Smooth muscle cell (in vitro differentiated cells): ENCODE results near the gene MGAT5B. TPM values are rescaled to one million over a fixed set of nuclear protein-coding genes. Genes with fewer than 3 reads are reported as not detected.

Experiments used
- DNase-seq: peaks from one replicate; lab custom pipeline; 2025; ENCODE audit not compliant: unreplicated experiment; lab: John Stamatoyannopoulos, UW
- H2AFZ ChIP-seq: fragments of 200-600 bp; sonication (generic); 2 replicates; pipeline ENCODE4 v1.6.0; 2016; ENCODE audit warnings: antibody characterized with exemption, low read depth, mild to moderate bottlenecking
- H3F3A ChIP-seq: fragments of 200-600 bp; sonication (generic); 2 replicates; pipeline ENCODE4 v1.6.0; 2017; ENCODE audit warnings: antibody characterized with exemption, low read depth
- H3K27ac ChIP-seq: fragments of 200-600 bp; sonication (generic); 2 replicates; pipeline ENCODE4 v1.5.1; 2016; ENCODE audit warnings: low read depth, mild to moderate bottlenecking
- H3K27me3 ChIP-seq: fragments of 200-600 bp; sonication (generic); 2 replicates; pipeline ENCODE4 v1.6.1; 2016; ENCODE audit warnings: low read depth, mild to moderate bottlenecking
- H3K36me3 ChIP-seq: fragments of 200-600 bp; sonication (generic); 2 replicates; pipeline ENCODE4 v1.5.1; 2016; ENCODE audit warnings: low read depth
- H3K4me1 ChIP-seq: fragments of 200-600 bp; sonication (generic); 2 replicates; pipeline ENCODE4 v1.5.1; 2016; ENCODE audit warnings: low read depth
- H3K4me2 ChIP-seq: fragments of 200-600 bp; sonication (generic); 2 replicates; pipeline ENCODE4 v1.6.0; 2016; ENCODE audit warnings: mild to moderate bottlenecking
- H3K4me3 ChIP-seq: fragments of 200-600 bp; sonication (generic); 2 replicates; pipeline ENCODE4 v1.5.1; 2016; ENCODE audit warnings: mild to moderate bottlenecking
- H3K79me2 ChIP-seq: fragments of 200-600 bp; sonication (generic); 2 replicates; pipeline ENCODE4 v1.6.0; 2016; ENCODE audit warnings: low read depth, mild to moderate bottlenecking
- H3K9ac ChIP-seq: fragments of 200-600 bp; sonication (generic); 2 replicates; pipeline ENCODE4 v1.6.0; 2016; ENCODE audit warnings: low read depth
- H3K9me3 ChIP-seq: fragments of 200-600 bp; sonication (generic); replicated peaks from 2 replicates; pipeline ENCODE4 v1.5.1; 2016; ENCODE audit warnings: low read depth
- H4K20me1 ChIP-seq: fragments of 200-600 bp; sonication (generic); 2 replicates; pipeline ENCODE4 v1.6.0; 2016; ENCODE audit warnings: low read depth
- WGBS: methylation state at CpG from one replicate; pipeline ENCODE4 v1.1.7; 2016; ENCODE audit warnings: low lambda C conversion rate; 5-methylcytosine and 5-hydroxymethylcytosine counted together
- polyA plus RNA-seq: library from polyadenylated mRNA; unstranded; fragments of >200 nt; fragmentation: Nextera tagmentation; extraction: Ambion mirVana; gene quantifications from 2 replicates; pipeline ENCODE4 v1.2.1, GENCODE V29; 2016
- total RNA-seq: library from RNA; depleted of rRNA; stranded (reverse); fragments of >200 nt; gene quantifications from 2 replicates; pipeline ENCODE4 v1.2.3, GENCODE V29; 2014
- TF ChIP-seq, protein P1 (sequence below): fragments of 200-600 bp; sonication (generic); IDR thresholded peaks from 2 replicates; pipeline ENCODE4 v1.5.1; 2017; ENCODE audit warnings: borderline replicate concordance, mild to moderate bottlenecking, antibody characterized with exemption; ENCODE audit not compliant: insufficient read depth, poor library complexity, severe bottlenecking

The MGAT5B gene
- total and polyA plus RNA-seq, 2 experiments from 2014 or later = 0.78 to 7.6 TPM

DNA sequence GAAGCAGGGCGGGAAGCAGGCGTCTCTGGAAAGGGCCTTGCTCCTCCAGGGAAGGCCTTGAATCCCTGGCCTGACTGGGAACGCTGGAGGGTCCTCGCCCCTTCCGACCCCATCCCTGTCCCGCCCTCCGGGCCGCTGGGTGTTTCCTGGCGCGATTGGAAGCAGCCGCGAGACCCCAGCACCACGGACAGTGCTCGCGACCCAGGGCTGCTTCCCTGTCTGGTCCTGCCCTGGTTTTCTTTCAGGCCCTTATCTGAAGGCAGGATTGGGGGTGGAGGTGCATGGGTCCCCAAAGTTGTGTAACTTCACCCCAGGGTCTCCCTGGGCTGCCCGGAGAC lies 2.1 kb downstream of the MGAT5B start:
- H4K20me1 ChIP-seq = peaks cover 4% of the 10 kb centered on the region
- TF ChIP-seq, protein P1, sequence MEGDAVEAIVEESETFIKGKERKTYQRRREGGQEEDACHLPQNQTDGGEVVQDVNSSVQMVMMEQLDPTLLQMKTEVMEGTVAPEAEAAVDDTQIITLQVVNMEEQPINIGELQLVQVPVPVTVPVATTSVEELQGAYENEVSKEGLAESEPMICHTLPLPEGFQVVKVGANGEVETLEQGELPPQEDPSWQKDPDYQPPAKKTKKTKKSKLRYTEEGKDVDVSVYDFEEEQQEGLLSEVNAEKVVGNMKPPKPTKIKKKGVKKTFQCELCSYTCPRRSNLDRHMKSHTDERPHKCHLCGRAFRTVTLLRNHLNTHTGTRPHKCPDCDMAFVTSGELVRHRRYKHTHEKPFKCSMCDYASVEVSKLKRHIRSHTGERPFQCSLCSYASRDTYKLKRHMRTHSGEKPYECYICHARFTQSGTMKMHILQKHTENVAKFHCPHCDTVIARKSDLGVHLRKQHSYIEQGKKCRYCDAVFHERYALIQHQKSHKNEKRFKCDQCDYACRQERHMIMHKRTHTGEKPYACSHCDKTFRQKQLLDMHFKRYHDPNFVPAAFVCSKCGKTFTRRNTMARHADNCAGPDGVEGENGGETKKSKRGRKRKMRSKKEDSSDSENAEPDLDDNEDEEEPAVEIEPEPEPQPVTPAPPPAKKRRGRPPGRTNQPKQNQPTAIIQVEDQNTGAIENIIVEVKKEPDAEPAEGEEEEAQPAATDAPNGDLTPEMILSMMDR = no peak
- H3K4me2 ChIP-seq = no peak overlapping the region
- peaks cover 24% of the 10 kb centered on the region for H3K27me3 ChIP-seq
- no peak overlapping the region for H3K27ac ChIP-seq
- H3F3A ChIP-seq = peaks cover 9% of the 10 kb centered on the region
- H3K79me2 ChIP-seq = no peaks in the 10 kb centered on the region
- no peak for DNase-seq
- WGBS = 23% methylated on average over 7 of the region's 16 CpGs
- no peak overlapping the region for H3K4me3 ChIP-seq
- no peak overlapping the region for H2AFZ ChIP-seq
- H3K4me1 ChIP-seq = peaks cover 11% of the 10 kb centered on the region
- no peaks in the 10 kb centered on the region for H3K9me3 ChIP-seq
- no peaks in the 10 kb centered on the region for H3K36me3 ChIP-seq
- no peak overlapping the region for H3K9ac ChIP-seq

DNA sequence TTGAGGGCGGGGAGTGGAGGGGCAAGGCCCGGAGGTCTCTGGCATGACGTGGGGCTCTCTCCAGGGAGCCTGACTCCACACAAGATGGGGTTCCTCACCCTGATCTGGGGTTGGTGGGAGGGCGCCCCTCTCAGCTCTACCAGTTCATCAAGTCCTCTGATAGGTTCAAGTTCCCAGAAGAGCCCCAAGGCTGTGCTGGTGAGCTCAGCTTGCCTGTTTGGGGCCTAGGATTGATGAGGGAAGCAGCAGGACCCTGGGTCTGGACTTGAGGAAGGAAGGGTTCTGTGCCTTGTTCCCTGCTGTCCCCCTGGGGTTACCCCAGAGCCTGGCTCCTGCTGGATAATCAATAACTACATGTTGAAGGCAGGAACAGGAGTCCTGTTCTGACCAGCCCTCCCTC lies 3.5 kb downstream of the MGAT5B start:
- Histone ChIP-seq H3F3A (peaks cover 9% of the 10 kb centered on the region), H3K36me3 (no peaks in the 10 kb centered on the region), H2AFZ (no peak overlapping the region), H3K27me3 (peaks cover 24% of the 10 kb centered on the region), H3K79me2 (no peaks in the 10 kb centered on the region), H3K9ac (no peak overlapping the region), H3K4me1 (peaks cover 11% of the 10 kb centered on the region), H3K4me2 (peak overlapping the region; percentile 45), H3K4me3 (no peak overlapping the region), H4K20me1 (peaks cover 4% of the 10 kb centered on the region), H3K27ac (no peak overlapping the region), H3K9me3 (no peaks in the 10 kb centered on the region)
- TF ChIP-seq, protein P1 = no peak
- DNase-seq = no peak
- 86% methylated on average over 4 of the region's 4 CpGs for WGBS

DNA sequence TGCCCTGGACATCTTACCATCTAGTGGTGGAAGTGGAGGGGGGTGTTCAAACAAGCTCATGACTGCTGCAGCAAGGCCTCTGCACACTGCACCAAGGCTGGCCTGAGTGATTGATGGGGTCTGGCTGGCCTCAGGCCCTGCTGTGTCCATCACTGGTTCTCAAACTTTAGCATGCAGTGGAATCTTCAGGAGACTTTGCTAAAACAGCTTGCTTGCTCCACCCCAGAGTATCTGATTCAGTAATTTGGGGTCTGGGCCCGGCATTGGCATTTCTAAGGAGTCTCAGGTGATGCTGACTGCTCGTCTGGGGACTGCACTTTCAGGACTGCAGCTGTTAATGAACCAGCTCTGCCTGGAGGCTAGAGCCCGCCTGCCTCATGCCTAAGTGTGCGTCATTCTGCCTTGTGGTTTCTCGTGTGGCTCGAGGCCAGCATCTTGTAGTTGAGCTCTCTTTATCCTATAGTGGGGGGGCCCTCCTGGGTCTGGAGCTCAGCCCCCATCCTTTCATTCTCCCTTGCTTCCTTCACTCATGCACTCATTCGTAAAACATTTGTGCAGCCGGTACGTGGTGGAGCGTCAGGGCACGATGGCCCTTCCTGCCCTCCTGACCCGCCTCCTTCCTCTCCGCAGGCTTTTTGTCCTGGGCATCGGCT lies 4.1 kb downstream of the MGAT5B start:
- peak overlapping the region; percentile 33 for H3K27ac ChIP-seq
- no peak overlapping the region for H2AFZ ChIP-seq
- no peaks in the 10 kb centered on the region for H3K9me3 ChIP-seq
- H3K9ac ChIP-seq = no peak overlapping the region
- peak overlapping the region; percentile 45 for H3K4me2 ChIP-seq
- H3K27me3 ChIP-seq = peaks cover 24% of the 10 kb centered on the region
- WGBS = 31% methylated on average over 14 of the region's 14 CpGs
- TF ChIP-seq, protein P1 = no peak
- no peak overlapping the region for H3K4me3 ChIP-seq
- peaks cover 4% of the 10 kb centered on the region for H4K20me1 ChIP-seq
- H3K79me2 ChIP-seq = no peaks in the 10 kb centered on the region
- H3K4me1 ChIP-seq = peaks cover 7% of the 10 kb centered on the region
- H3F3A ChIP-seq = peaks cover 4% of the 10 kb centered on the region
- DNase-seq = peak; percentile 4
- H3K36me3 ChIP-seq = no peaks in the 10 kb centered on the region

DNA sequence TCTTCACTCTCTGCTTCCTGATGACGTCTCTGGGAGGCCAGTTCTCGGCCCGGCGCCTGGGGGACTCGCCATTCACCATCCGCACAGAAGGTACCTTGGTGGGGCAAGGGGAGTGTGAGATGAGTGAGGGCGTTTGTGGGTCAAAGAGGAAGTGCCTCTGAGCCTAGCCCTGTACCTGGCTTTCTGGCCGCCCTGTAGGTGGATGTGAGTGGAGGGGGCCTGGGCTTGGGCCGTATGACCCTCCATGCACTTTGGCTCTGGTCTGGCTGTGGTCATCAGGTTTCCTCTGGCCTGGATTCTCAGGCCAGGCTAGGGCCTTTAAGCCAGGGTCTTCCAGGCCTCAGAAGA lies 4.6 kb downstream of the MGAT5B start:
- no peak overlapping the region for H3K9ac ChIP-seq
- H4K20me1 ChIP-seq = peaks cover 4% of the 10 kb centered on the region
- H3K27ac ChIP-seq = peak overlapping the region; percentile 33
- WGBS = 75% methylated on average over 9 of the region's 9 CpGs
- no peaks in the 10 kb centered on the region for H3K36me3 ChIP-seq
- H3K27me3 ChIP-seq = peaks cover 24% of the 10 kb centered on the region
- TF ChIP-seq, protein P1 = no peak
- H3K4me1 ChIP-seq = peaks cover 2% of the 10 kb centered on the region
- peaks cover 1% of the 10 kb centered on the region for H3F3A ChIP-seq
- no peaks in the 10 kb centered on the region for H3K9me3 ChIP-seq
- H2AFZ ChIP-seq = no peak overlapping the region
- H3K4me3 ChIP-seq = no peak overlapping the region
- peak overlapping the region; percentile 6 for H3K4me2 ChIP-seq
- H3K79me2 ChIP-seq = no peaks in the 10 kb centered on the region
- no peak for DNase-seq
